Measurements from ENCODE around the gene PIK3CB.

- no peak for TF ChIP-seq STAT3 (IDR thresholded peaks at IDR 0.05; ENCODE audit: low read depth, low read length)
- no peak for TF ChIP-seq CTCF (IDR thresholded peaks at IDR 0.05 in 2 of 3, conservative IDR thresholded peaks at IDR 0.05 in 1 of 3; ENCODE audit: control insufficient read depth in 2 of 3, extremely low read depth in 1 of 3, insufficient read depth in 1 of 3, low read depth in 3 of 3, low read length in 3 of 3)
Measured at GRCh38 chr3:138646008-138646407, 188.7 kb downstream of the PIK3CB start.
